Measurements from ENCODE around the gene SPATA2L.
A peak's percentile ranks its signal among the peaks of the same experiment; 100 is the strongest.

The SPATA2L gene

DNA sequence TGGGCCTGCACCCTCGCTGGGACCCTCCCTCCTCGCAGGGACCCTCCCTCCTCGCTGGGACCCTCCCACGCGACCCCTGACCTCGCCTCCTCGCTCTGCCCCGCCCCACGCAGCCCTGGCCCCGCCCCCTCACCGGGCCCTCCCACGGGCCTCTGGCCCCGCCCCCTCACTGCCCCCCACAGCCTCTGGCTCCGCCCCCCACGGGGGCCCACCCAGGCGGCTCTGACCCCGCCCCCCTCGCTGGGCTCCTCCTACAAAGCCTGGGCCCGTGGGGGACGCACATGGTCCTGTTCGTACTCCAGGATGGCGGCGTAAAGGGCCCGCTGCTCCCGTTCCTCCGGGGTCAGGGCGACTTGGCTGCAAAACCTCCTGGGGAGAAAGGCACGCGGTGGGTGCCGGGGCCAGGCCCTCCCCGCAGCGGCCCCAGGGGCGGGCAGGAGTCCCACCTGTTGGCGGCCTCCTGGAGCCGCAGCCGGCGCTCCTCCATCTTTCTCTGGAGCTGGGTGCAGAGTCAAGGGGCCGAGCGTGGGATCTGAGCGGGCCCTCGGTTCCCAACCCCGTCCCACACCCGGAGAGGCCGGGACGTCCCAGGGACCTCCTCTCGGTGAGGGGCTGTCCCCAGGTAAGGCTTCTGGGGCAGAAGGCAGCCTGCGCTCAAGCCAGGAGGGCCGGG, 10.2 kb upstream of the SPATA2L start:
- DNase-seq (ENCODE audit: low spot score) = no peak
- TF ChIP-seq, protein P1, sequence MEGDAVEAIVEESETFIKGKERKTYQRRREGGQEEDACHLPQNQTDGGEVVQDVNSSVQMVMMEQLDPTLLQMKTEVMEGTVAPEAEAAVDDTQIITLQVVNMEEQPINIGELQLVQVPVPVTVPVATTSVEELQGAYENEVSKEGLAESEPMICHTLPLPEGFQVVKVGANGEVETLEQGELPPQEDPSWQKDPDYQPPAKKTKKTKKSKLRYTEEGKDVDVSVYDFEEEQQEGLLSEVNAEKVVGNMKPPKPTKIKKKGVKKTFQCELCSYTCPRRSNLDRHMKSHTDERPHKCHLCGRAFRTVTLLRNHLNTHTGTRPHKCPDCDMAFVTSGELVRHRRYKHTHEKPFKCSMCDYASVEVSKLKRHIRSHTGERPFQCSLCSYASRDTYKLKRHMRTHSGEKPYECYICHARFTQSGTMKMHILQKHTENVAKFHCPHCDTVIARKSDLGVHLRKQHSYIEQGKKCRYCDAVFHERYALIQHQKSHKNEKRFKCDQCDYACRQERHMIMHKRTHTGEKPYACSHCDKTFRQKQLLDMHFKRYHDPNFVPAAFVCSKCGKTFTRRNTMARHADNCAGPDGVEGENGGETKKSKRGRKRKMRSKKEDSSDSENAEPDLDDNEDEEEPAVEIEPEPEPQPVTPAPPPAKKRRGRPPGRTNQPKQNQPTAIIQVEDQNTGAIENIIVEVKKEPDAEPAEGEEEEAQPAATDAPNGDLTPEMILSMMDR (IDR thresholded peaks at IDR 0.05) = no peak
- Histone ChIP-seq H3K4me3 (peak overlapping the region; percentile 48), H3K27ac (no peak overlapping the region)

DNA sequence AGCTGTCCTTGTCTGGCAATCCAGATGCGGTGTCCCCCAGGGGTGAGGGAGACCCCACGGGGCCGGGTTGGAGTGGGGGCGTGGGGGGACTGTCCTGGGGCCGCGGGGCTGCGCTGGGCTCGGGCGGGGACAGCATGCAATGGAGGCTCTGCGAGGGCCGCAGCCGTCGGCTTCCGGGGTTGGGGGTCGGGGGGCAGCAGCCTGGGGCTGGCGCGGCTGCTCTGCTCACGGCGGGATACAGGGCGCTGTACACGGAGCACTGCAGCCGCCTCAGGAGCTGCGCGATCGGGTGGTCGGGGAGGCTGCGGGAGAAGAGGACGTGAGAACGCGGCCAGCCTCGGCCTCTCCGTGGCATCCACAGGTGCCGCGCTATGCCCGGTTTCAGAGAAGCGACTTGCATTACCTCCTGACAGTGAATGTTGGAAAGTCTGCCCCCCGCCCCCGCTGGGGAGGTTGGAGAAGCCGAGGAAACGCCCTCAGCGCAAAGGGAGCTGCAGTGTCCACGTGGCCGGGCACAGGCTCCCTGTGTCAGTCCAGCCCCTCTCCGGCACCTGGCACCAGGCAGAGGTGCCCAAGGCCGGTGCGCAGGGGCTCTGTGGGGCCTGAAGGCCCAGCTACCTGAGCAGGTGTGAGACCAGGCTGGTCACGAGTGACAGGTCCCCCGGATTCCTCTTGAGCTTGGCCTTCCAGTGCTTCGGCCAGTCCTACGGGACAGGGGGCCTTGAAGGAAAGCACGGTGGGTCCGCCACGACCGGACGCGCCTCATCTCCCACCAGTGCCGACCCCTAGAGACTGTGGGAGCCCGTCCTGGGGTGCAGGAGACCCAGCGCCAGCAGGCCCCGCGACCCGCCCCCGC, 9.4 kb upstream of the SPATA2L start:
- H3K4me3 ChIP-seq = no peak overlapping the region
- TF ChIP-seq, protein P1 (IDR thresholded peaks at IDR 0.05) = no peak
- no peak for DNase-seq (ENCODE audit: low spot score)
- no peak overlapping the region for H3K27ac ChIP-seq

DNA sequence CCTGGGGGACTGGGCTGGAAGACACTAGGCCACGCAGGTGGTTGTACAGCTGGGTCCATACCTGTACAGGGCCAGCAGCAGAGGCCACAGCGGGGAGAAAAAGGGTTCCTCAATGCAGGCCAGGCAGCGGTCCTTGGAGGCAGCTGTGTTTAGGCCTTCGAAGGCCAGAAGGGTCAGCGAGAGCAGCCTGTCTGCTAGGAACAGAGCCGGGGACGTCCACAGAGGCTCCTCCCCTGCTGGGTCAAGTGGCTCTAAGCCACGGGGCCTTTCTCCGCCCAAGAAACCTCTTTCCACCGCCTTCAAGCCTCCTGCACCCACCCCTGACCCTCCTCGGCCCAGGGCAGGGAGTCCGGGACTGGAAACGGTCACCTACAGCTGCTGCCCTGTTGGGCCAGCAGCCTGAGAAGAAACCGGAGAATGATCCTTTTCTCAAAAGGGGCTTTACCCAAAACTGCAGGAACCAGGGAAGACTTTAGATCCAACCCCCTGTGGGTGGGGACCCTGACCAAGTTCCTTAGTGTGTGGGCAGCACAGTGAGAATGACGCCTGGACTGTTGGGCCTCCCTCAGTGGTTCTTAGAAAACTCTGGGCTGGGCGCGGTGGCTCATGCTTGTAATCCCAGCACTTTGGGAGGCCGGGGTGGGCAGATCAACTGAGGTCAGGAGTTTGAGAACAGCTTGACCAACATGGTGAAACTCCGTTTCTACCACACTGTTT, 8.4 kb upstream of the SPATA2L start:
- no peak overlapping the region for H3K27ac ChIP-seq
- no peak overlapping the region for H3K4me3 ChIP-seq
- TF ChIP-seq, protein P1 (IDR thresholded peaks at IDR 0.05) = no peak
- DNase-seq (ENCODE audit: low spot score) = no peak

DNA sequence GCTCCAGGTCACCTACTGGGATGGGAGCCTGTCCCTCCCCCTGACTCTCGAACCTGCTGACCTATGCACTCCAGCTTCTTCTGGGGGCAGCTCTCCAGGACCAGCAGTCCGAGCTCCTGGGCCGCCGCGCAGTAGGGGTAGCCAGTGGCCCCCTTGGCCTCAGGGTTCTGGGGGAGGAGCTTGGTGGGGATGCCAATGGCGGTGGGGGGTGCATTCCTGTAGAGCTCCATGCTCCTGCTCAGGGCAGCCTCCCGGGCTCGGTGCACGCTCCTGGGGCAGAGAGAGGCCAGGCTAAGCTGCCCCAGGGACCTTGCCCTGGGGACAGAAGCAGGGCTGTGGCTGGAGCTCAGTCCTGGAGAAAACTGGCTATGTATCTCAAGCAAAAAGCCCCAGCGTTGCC, 7.7 kb upstream of the SPATA2L start:
- DNase-seq (ENCODE audit: low spot score) = no peak
- TF ChIP-seq, protein P1 (IDR thresholded peaks at IDR 0.05) = no peak
- no peak overlapping the region for H3K4me3 ChIP-seq
- H3K27ac ChIP-seq = no peak overlapping the region

DNA sequence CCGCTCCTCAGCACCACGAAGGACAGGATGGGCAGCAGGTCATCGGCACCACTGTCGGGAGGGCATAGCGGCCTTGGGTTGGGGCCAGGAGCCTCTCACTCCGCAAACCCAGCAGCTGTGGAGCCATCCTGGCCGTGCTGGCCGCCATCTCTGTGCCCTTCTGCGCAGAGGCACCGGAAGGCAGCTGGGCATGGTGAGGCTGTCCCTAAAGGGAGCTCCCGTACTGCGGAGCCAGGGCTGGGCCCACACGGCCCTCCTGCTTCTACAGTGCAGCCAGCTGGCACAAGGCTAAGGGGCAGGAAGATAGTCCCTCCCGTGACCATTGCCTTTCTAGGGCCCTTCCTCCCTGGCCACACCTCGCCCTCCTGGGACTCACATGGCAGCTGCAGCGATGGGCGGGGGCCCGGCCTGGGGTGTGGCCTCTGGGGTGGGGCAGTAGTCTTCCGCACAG, 7.0 kb upstream of the SPATA2L start:
- DNase-seq (ENCODE audit: low spot score) = no peak
- Histone ChIP-seq H3K4me3 (no peak overlapping the region), H3K27ac (no peak overlapping the region)
- TF ChIP-seq, protein P1 (IDR thresholded peaks at IDR 0.05) = no peak

DNA sequence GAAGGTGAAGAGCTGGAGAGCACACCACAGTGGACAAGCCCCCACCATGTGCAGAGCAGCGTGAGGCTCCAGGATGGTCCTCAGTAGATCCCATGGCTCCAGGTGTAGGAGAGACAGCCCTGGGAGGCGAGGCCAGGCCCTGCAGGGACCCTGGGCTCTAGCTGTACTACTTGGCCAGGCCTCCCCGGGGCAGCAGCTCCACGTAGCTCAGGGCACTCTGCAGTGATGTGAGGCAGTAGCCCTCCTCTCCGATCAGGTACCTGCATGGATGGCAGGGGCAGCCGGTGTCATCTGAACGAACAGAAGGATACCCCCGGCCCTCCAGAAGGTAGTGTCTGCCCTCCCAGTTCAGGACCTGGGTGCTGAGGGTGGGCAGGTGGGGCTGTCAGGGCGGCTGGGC, 6.2 kb upstream of the SPATA2L start:
- Histone ChIP-seq H3K27ac (no peak overlapping the region), H3K4me3 (no peak overlapping the region)
- TF ChIP-seq, protein P1 (IDR thresholded peaks at IDR 0.05) = no peak
- DNase-seq (ENCODE audit: low spot score) = no peak
